HG02943 (cell line): Measurements from ENCODE around the gene C1orf35.

ENCODE experiments used
- ATAC-seq: cut with Tn5 transposase; IDR thresholded peaks from one replicate; pipeline ENCODE4 v1.9.1; 2021; ENCODE audit warnings: mild to moderate bottlenecking, low read depth, moderate library complexity; ENCODE audit not compliant: unreplicated experiment

C1orf35 gene

DNA sequence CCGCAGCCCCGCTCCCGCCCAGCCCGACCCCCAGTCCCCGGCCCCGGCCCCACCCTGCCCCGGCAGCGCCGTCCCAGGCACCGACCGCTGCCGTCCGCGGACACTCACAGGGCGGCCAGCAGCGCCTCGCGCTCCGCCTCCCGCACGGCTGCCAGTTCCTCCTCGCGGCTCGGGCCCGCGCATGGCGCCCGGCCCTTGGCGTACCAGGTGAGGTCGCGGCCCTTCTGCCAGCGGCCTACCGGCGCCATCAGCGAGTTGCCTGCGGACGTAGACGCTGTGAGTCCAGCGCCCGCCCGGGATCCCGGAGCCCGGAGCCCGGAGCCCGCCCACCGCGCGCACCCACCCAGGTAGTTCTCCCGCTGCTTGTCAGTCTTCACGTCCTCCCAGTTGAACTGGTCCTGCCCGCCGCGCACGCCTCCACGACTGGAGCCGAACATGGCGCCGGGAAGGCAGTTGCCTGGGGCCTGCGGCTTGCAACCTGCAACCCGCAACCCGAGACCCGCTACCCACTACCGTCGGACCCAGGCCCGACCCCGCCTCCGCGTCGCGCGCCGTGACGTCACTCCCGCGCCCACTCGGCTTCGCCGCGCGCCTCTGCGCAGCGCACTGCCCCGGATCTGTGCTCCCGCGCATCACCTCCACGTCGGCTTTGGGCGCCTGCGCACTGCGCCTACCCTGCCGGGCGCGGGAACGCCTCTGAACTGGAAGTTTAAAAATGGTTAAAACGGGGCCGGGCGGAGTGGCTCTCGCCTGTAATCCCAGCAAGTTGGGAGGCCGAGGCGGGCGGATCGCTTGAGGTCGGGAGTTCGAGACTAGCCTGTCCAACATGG is at the start of gene C1orf35:
C1orf35 (minus strand) TSS at position 535 of the 830 bp plus-strand sequence; CDS start at position 437, 98 bp downstream.
- peak; percentile 67 for ATAC-seq

DNA sequence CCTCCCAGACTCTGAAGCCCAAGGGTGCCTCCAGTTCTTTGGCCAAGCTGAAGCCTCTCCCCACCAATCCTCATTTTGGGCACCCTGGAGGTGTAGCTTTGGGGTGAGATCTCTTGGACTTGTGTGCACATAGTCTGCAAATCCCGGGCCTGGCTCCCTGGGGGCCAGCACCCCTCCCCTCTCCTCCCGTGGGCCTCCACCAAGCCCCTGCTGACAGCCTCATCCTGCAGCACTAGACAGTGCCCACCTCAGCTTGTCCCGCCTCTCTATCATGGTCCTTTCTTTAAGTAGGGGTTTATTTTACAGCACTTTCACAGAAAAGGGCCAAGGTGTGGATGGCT is 49.8 kb upstream of the C1orf35 start:
- no peak for ATAC-seq

DNA sequence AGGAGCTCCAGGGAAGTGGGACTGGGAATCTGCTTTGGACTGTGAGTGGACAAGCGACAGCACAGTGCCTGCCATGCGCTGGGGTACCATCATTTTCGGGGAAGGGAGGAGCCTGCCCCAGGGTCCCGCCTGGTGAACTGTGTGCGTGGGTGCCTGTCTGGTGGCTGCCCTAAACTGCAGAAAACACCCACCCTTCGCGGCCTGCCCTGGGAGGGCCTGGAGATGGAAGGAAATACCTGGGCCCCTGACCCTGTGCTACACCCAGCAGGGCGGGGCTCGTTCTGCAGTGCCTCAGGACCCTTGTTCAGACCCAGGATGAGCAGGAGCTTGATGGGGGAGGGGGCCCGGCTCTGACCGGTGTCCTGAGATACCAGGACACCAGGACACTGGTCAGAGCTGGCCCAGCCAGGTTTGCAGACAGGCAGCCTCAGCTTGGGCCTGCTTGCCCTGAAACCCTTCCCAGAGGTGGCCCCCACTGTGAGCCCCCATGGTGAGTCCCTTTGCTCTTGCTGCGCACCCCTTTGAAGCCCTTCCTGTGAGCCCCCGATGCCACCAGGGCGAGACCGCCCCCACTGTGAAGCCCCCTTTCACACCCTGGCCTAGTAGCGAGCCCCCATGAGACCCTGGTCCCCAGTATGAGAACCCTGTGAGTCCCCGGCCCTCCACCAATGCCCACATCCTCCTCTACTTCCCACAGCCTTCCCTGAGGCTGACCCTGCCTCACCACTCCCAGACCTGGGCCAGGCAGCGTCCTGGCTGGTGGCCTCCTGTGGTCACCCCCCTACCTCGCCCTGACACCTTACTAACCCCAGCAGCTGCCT is 49.2 kb upstream of the C1orf35 start:
- no peak for ATAC-seq

DNA sequence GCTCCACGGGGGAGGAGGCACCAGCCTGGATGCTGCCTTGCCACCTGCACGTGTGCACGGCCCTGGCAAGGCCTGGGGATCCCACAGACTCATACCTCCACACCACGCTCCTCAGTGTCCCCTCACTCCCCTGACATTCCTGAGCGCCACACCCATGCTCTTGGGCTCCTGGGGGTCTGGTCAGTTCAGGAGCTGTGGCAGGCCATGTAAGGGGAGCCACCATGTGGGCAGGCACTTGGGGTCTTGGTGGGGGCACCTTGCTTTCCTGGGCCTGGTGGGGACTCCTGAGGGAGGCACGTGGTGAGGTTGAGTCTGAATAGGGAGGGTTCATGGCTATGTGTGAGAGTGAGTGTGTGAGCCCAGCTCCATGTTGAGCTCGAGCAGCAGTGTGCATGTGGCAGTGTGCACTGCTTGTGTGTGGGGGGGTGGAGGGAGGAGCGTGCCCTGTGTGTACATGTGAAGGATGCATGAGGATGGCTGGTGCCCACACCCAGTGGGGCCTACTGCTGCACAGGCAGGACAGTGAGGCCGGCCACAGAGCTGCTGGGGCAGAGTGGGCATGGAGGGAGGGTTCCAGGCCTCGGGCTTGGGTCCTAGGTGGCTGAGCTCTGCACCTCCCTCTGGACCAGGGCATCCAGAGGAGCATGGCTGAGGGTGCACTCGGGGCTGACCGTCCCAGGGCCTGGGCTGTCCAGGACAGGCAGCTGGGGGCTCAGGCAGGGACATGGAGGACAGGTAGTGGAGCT is 48.2 kb upstream of the C1orf35 start:
- ATAC-seq: no peak

DNA sequence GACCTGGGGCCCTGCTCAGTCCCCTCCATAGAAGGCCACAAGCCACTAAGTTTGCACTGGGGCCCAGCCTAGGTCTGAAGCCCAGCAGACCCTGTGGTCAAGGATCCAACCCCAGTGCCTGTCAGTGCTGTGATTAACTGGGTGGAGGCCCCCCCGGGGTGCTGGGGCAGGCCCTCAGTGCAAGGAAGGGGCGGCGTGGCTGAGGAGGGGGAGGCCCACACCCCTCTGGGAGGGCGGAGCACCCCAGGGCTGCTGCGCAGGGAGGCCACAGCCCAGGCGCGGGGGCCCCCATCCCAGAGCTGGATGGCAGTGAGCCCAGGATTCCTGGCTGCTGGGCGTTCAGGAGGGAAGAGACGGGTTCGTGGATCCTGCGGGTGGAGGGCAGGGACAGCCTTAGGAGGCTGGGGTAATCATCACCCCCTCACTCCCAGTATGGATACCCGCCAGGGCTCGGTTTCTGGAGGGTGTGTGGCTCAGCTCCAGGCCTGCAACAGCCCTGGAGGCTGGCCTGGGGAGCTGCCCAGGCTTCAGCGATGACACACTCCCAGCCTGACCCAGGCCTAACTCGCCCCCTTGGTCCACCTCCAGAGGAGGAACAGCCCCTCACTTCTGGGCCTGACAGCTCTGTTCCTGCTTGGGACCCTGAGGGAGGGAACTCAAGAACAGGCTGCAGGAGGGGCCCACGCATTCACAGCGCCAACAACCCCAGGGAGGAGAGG is 47.5 kb upstream of the C1orf35 start:
- ATAC-seq: no peak

DNA sequence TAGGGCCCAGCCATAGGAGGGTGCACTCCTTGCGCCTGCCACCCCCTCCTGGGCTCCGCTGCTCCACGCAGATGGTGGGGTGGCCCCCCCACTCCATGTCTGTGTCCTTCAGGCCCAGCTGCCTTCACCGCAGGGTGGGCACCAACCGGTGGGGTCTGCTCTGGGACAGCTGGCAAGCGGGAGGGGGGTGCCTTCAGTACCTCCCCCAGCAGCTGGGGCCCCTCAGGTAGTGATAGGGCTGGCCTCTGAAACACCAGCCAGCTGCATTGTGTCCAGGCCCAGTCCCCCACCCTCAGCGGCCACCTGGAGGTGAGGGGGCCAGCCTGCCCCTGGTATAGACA is 47.0 kb upstream of the C1orf35 start:
- no peak for ATAC-seq

DNA sequence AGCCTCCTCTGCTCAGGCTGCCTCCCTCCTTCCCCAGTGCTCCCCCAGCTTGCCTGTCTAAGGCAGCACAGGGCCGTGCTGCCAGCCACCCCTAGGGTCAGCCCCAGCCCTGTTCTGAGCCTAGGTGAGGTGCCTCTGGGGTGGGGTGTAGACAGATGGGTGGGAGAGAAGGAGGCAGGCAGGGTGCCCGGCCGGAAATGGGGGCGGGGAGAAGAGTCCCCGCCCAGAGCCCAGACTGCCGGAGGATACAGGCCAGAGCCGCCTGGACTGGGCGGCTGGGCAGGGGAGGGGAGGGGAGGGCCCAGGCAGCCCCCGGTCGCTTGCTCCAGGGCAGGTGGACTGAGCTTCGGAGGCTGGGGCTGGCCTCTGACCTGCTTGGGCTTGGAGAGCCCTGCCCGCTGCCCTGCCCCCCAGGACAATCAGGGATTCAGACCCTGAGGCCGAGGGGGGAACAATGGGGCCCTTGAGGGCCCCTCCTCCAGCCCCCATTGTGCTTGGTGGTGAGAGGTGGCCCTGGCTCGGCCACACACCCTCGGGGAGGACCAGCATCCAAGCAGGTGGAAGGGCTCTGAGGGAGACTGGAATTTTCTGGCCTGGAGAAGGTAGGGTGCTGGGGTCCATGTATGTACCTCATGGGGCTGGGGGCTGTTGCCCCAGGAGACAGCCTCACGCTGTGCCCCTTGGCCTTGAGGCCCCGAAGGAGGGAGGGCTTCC is 46.4 kb upstream of the C1orf35 start, which contains the start of gene GJC2:
GJC2 (plus strand) TSS at position 525 of the 714 bp plus-strand sequence. CDS start 7,829 bp downstream, outside the sequence.
- ATAC-seq: no peak

DNA sequence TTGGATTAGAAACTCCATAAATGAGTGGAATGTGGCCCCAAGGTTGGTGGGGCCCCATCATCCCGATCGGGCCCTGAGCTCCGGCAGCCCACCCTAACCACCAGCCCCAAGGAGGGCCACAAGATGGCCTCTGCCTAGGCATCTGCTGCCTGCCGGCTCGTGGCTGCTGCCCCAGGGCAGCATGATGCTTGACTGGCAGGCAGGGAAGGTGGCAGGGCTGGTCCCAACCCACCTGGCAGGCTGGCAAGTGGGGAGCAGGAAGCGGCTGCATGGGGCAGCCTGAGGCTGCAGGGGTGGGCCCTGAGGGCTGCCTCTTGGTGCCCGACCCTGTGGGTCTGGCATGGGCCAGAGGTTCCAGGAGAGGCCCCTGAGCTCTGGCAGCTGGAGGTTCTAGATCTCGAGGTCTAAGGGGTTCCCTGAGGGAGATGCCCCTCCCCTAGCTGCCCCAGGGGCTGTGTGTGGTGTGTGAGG is 45.8 kb upstream of the C1orf35 start:
- ATAC-seq: no peak

DNA sequence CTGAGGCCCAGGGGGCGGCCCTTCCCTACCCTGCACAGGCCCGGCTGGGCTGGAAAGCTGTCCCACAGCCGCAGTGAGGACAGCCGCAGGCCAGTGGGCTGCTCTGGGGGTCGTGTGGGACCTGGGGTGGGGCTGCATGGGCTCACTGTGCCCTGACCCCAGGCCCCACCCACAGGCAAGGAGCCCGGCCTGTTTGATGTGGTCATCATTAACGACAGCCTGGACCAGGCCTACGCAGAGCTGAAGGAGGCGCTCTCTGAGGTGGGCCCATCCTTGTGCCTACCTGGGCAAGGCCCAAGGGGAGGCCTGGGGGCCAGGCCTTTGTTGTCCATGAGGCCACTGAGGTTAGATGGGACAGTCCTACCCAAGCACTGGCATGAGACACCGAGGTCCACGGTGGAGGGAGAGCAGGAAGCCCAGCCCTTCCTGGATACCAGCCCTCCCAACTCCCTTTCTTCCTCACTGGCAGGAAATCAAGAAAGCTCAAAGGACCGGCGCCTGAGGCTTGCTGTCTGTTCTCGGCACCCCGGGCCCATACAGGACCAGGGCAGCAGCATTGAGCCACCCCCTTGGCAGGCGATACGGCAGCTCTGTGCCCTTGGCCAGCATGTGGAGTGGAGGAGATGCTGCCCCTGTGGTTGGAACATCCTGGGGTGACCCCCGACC is 45.2 kb upstream of the C1orf35 start:
- ATAC-seq: no peak

DNA sequence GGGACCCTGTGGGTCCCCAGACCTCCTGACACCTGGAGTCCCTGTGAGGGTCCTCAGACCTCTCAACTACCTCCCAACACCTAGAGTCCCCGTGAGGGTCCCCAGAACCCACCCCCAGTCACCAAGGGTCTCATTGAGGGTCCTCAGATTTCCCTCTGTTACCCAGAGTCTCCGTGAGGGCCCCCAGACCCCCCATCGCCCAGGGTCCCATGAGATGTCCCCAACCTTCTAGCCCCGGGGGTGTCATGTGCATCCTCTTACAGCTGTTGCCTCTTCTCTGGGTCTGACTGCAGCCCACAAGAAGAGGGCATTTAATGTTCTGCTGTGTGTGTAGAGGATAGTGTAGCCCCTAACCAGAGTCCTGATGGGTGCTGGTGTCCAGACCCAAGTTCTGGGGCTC is 44.6 kb upstream of the C1orf35 start:
- no peak for ATAC-seq

DNA sequence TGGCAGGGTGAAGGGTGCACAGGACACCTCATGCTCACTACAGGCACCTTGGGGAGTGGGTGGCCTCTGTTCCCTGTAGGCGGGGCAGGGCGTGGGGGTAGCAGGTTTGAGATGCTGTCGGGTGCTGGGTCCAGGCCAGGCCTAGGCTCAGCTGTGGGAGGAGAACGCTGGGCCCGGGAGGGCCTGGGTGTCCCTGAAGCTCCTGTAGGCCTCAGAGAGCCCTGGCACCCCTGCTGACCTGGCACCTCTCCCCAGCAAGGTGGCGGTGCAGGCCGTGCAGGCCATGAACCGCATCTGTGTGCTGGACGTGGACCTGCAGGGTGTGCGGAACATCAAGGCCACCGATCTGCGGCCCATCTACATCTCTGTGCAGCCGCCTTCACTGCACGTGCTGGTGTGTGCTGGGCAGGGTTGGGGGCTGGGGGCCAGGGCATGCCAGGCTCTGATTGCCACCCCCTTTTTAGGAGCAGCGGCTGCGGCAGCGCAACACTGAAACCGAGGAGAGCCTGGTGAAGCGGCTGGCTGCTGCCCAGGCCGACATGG is 44.1 kb upstream of the C1orf35 start:
- ATAC-seq: no peak

DNA sequence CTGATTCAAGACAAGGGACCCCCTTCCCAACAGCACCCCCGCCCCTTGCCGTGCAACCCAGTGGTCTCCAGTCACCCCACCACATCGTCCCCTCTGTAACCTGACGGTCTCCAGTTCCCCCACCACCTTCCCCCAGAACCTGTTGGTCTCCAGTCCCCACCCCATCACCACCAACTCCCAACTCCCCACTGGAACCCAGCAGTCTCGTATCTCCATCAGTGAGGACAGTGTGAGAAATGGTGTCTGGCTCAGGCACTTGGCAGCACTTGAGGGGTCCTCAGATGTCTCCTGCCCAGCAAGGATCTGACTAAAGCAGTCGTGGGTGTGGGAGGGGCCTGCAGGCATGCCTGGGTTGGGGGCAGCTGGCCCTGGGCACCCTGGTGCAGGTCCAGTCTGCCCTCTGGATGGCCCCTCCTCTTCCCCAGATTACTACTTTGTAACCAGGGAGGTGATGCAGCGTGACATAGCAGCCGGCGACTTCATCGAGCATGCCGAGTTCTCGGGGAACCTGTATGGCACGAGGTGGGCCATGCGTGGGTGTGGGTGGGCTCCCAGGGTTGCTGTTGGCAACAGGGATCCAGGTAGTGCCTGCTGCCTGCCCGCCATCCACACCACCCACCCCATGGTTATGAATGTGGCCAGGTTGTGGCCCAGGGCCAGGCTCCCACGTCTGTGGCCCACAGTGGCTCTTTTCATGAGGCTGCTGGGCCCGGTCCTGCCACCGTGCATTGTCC is 43.5 kb upstream of the C1orf35 start:
- no peak for ATAC-seq

DNA sequence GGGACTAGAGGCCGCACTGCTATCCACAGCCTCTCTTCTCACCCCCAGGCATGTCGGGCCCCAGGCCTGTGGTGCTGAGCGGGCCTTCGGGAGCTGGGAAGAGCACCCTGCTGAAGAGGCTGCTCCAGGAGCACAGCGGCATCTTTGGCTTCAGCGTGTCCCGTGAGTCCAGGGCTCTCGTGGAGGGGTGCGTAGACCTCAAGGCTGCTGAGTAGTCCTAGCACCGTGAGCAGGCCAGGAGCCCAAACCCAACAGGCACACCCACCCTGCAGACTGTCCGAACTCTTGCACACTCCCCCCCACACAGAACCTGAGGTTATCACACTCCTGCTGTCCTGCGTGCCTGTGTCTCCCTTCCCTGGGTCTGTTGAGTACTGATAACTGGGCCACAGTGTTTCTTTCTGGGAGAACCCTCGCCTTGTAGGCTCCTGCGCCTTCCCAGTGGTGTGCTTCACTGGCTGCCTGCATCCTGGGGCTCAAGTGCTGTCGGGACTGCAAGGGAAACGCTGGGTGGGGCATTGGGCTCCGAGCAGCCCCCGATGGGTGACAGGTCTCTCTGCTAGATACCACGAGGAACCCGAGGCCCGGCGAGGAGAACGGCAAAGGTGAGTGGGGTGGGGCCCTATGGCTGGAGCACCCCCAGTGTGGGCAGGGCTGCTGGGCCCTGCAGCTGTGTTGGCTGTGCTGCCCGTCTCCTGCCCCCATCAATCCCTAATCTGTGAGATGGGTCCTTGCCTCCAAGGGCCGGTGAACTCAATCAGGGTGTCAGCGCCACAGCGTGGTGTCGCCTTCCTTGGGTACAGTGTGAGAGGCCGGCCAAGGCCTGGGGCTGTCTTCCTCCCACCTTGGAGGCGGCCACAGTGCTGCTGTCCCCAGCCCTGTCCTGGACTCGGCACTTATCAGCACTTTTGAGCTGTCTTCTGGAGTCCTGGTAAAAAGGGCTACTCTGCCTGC is 42.6 kb upstream of the C1orf35 start:
- ATAC-seq: no peak

DNA sequence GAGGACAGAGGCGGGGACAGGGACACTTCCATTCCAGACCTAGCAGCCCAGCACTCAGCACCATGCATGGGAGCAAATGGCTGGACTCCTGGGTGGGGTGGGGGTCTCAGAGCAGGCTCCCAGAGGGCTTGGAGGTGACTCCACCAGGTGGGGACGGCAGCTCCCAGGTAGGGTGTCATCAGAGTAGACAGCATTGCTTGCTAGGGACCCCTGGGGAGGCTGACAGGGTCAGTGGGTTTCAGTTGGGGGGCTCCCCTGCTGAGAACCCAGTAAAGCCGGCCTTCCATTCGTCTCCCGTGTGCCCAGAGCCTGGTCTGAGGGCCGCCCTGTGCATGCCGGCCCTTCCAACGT is 41.8 kb upstream of the C1orf35 start:
- no peak for ATAC-seq

DNA sequence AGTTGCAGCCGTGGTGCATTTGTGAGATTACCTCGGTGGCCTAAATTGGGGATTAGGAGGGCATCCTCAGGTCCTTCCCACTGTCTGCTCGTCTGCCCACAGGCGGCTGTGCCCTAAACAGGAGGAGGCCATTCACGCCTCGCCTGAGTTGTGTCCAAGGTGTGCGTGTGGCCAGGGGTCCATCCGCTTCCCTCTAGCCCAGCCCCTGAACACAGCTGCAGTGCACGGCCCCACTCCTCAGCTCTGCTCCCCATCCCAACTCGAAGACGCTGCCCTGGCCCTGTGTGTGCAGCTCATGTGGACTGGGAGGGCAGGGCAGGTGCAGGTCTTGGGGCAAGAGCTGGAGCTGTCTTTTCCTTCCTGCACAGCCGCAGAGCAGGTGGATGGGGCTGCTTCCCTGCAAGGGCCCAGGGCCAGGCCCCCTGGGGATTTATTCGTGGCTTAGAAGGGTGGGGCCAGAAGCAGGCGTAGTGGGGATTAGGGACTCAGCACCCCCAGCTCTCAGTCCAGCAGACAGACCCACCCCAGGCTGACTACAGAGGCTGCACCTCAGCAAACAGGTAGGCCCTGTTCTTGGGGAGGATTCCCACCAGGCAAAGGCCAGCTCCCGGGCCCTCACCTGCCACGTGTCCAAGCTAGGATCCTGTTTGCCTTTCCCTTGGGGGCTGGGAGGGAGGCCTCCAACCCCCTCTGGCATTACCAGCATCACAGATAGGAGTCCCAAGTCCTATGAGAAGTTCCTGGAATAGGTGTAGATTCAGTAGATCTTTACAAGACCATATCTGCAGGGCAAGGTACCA is 41.3 kb upstream of the C1orf35 start:
- no peak for ATAC-seq

DNA sequence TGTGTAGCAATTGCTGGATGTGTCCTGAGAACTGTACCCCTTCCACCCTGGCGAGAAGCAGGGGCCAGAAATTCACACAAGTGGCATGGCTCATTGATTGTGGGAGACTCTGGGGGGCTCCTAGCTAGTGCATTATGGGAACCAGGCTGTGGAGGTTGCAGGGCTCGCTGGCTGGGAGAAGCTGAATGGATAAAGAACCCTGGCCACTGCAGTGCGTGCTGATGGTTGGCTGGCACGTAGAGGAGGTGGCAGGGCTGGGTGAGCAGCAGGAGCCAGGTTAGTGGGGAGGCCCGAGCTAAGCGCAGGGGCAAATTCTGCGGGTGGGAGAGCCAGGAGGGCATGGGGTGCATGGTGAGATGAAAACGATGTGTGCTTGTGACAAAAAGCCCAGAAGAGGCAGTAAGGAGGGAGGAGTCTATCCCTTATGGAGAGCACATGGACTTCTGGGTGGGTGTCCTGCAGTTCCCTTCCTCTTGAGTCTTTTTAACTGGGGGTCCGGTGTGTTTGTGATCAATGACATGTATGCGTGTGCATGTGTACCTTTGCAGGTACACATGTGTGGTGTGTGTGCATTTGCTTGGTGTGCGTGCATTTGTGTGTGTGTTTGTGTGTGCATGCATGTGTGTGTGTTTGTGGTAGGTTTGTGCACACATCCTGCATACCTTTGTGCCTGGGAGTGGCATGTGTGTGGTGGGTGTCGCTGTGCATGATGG is 40.5 kb upstream of the C1orf35 start:
- no peak for ATAC-seq
